Right kidney (tissue), 1 donor: ENCODE data around the gene CAPS.

Experiments used
- DNase-seq: peaks from one replicate; pipeline ENCODE4 v3.0.0-alpha.2; 2016

Gene CAPS

DNA sequence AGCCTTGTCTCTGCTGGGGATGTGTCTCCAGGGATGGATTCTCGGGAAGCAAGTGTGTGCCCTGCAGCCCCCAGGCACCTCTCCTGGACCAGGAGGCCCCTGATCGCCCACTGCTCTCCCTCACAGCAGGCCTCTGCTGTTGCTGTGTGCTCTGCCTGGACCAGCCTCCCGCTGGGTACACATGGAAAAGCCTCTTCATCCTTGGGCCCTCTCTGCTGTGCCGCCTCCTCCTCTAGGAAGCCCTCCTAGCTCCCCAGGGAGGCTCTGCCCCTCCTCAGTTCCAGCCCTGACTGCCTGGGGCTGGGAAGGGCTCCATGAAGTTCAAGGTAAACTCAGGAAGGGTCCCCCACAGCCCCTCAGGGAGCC is 22.5 kb upstream of the CAPS start:
- DNase-seq: no peak

DNA sequence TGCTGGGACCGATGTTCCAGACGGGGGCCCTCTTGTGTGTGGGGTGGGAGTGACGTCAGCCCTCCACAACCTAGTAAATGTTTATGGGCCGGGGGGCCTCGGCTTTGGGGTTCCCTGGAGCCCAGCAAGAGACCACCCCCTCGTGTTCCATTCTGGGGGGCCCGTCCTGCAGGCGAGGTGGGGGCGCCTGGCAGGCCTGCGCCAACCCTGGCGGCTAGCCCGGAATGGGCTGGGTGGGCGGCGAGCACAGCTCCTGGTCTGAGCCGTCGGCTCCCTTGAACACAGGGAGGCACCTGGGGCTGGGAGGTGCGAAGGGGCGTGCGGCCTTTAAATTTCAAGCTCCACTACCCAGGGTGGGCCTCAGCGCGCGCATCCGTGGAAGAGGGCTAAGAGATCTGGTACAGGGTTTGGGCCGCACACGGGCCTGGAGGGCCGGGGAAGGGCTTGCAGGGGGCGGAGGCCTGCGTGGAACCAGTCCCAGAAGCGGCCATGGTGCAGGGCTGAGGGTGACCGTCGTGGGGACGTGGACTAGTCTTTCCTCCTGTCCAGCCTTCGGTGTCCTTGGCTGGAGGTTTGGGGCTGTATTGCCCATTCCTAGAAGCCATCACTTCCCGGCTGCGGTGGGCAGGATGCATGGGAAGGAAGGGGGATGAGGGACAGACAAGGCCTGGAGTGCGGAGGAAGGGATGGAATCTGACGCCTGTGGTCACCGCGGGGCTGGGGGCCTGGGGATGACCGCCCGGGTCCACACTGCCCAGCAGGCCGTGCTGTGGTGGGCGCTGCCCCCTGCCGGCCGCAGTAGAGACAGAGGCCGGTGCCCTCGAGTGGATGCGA is 21.9 kb upstream of the CAPS start:
- peak; percentile 77 for DNase-seq

DNA sequence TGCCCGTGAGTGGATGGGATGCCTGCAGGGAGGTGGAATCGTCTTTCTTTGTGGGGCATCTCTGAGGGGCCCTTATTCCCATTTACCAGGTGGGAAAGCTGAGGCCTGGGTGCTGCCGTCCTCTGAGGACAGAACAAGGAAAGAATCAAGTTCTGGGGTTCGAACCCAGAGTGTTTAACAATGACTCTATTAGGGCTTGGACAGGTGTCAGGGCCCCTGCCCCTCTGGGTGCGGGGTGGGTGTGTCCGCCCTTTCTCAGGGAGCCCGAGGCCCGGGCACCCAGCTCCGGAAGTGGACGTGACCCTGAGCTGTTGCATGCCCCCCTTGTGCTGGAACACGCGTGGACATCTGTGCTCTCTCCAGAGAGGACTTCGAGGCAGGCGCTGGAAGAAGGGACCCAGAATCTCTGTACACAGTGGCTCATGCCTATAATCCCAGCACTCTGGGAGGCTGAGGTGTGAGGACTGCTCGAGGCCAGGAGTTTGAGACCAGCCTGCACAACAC is 21.2 kb upstream of the CAPS start:
- DNase-seq: no peak

DNA sequence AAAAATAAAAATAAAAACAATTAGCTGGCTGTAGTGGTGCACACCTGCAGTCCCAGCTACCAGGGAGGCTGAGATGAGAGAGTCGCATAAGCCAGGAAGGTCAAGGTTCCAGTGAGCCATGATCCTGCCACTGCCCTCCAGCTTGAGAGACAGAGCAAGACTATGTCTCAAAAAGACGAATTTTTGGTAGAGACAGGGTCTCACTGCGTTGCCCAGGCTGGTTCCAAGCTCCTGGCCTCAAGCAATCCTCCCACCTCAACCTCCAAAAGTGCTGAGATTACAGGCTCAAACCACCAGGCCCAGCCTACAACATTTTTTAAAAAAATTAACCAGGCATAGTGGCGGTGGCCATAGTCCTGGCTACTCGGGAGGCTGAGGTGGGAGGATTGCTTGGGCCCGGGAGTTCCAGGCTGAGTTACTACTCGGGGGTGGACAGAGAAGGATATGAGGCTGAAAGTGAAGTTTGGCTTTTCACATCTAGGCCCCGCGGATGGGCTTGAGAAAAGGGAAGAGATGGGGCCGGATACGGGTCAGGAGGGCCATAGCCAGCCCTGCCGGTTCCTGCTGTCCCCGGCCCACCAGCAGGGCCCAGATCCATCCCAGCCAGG is 20.7 kb upstream of the CAPS start:
- no peak for DNase-seq

DNA sequence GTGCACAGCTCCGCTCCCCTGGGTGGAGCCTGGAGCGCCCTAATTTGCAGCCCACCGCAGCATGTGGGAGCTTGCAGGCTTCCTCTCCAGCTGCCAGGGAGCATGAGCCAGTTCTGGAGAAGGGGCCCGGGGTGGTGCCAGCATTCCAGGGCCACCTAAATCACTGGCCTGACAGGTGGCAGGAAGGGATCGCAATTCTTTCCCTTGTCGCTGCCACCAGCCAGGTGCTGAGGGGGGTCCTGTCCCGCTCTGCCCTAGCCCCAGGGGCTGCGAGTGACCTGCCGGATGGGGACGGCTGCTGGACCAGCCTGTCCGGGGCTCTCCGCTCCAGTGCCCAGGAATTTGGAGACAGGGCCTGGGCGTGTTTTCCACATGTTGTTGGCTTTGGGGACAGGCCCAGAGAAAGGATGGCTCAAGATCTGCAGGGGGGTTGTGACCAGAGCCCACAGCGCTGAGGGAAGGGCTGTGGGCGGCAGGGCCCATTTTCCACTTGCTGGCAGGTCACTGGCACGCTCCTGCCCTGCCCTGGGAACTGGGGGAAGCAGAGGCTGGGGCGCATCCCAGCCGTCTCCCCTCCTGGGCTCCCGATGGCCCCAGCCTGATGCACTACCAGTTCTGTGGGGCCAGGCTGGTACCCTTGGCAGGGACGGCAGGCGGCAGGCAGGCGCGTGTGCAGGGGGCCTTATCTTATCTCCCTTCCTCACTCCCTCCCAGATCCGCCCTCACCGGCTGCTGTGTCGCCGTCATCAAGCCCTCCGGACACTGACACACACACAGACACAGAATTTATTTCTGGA is 19.9 kb upstream of the CAPS start:
- peak; percentile 61 for DNase-seq

DNA sequence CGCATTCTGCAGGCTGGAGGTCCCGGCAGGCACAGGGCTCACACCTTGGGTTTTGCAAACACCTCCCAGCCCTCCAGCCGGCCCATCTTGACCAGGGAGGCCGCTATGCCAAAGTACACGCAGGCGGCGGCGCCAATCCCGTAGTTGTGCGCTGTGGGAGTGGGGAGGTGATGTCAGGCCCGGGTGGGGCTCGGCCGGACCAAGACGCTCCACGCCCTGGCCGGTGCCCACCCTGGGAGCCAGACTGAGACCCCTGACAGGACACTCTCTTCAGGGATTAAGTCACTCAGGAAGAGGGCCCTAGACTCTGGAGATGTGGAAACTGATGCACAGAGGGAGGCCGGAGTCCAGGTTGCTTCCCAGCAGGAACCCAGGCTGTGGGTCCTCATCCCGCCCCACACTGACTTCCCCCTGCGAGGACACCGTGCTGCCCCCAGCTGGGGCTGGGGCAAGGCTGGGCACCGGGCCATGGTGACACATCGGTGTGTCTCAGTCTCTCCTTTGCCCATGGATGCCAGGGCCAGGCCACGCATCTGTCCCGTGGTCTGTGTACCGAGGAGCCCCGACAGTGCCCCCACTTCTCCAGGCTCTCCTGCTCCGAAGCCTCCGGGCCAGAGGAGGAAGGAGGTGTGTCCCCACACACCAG is 19.2 kb upstream of the CAPS start:
- no peak for DNase-seq

DNA sequence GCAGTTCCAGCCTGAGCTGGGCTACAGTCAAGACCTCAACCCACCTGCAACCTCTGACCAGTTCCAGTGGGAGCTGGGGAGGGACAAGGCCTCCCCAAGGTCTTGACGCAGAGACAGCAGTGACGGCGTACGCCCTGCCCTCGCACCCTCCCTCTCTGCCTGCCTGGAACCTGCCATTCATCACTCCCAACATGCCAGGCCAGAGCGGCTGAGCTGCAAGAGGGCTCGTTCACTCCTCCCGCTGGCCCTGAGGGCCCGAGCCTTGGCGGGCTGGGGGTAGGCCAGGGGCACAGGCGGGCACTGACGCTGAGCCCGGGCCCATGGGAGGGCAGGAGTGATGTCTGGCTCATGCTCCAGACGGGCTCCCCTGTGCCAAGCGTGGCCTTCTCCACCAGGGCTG is 18.6 kb upstream of the CAPS start:
- no peak for DNase-seq

DNA sequence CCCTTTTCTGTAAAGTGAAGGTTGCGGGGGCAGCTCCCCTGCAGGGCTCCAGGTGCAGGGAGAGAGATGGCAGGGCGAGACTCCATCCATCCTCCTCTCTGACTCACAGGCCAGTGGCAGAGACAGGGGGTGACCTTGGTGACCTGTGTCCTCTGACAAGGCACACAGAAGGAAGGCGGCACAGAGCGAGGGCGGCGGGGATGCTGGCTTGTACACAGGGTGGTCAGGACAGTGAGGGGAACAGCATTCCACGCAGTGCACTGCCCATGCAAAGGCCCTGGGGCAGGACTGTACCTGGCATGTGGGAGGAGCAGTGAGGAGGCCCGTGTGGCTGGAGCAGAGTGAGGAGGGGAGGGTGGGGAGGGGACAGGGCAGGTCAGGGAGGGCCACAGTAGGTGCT is 18.2 kb upstream of the CAPS start:
- no peak for DNase-seq

DNA sequence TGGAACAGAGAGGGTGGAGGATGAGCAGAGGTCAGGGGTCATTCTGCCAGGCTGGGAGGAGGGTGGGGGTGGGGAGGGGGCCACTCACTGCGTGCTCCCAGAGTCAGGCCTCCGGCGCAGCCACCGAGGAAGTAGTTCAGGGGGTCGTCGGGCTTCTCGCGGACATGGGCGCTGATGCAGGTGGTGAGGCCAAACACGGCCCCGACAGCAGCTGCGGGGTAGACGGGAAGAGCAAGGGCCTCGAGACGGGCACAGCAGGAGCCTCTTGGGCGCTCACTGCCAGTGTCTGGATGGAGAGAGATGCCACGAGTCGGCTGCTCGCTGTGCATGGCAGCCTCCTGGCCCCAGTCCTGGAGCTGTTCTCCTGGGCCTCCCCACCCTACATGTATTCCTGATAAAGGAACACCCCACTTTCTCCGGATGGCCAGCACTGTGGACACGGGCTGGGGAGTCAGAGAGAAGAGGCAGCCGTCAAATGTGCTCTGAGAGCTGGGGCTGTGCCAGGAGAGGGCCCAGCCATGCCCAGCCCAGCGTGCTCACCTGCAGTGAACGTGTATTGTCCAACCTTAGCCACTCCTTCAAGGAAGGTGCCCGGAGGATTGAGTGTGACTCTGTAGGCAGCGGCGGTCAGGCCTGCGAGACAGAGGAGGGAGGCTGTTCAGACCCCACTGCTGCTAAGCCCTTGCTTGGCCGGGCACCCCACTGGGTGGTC is 17.5 kb upstream of the CAPS start:
- DNase-seq: no peak

DNA sequence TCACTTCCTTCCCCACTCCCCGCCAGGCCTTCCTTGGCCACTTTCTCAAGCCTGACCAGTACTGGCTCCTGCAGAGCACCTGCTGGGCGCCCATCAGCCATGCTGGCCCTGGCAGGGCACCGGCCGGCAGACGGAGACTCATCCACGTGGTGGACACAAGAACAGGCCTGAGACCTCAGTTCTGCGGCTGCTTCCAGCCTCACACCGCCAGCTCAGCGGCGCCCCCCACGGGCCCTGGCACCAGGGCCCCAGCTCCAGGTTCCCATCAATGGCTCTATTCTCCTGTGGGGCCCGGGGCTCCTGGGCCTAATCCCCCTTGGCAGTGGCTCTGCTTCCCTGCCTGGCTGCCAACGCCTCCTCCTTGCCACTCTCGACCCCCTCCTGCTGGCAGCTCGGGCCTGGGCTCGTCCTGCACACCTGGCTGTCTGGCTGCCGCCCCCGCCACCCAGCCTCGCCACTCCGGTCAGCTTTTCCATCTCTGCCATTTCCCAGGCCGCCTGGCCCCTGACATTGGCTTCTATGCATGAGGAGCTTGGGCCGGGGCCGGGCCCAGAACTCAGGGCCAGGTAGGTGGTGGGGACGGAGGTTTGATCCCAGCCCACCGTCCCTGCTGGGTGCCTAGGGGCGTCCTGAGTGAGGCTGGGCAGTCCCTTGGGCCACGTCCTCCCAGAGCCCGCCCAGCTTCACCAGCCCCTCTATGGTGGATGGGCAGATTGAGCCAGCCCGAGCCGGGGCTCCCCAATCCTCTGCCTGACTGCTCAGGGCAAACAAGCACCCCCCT is 16.7 kb upstream of the CAPS start:
- no peak for DNase-seq

DNA sequence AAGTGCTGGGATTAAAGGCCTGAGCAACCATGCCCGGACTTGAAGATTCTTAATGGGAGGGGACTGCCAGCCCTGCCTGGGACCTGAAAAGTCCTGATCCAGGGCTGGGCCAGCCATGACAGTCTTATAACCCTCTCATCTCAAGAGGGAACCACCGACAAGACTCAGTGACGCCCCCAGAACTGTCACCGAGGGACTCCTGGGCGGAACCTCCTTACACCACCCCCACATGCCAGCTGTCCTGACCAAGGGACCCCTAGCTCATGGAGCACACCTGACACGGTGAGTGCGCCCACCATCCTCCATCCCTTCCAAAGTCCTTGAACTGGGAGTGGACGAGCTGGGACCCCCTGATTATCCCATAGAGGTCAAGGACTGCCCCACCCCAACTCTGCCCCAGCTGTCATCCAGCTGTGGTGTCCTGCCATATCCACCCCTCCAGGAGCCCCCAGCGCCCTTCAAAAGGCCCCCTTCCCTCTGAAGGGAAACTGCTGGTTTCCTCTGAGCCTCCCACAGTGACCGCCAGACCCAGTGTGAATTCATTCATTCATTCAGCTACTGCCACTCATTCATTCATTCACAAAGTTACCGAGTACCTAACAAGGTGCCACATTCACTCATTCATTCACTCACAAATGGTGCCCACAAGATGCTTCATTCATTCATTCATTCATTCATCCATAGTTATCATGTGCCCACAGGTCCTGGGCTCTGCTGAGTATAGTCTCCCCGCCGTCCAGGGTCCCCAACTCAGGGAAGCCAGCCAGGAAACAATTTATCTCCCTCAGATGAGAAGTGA is 14.1 kb upstream of the CAPS start:
- DNase-seq: no peak

DNA sequence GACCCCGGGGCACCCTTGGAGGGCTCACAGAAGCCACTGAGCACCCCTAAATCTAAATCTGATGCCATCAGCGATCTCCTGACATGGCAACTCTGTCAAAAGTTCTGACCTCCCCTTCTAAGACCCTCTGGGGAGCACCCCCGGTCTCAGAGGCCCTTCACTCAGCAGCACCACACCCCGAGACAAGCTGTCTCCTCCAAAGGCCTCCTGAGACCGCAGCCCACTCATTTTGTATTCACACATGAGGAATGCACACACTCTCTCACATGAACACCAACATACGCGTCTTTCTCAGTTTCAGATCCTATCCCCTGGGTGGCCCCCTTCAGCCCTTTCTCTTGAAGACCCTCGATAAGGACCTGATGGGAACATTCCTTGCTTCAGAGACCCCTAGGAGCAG is 13.1 kb upstream of the CAPS start:
- DNase-seq: no peak

DNA sequence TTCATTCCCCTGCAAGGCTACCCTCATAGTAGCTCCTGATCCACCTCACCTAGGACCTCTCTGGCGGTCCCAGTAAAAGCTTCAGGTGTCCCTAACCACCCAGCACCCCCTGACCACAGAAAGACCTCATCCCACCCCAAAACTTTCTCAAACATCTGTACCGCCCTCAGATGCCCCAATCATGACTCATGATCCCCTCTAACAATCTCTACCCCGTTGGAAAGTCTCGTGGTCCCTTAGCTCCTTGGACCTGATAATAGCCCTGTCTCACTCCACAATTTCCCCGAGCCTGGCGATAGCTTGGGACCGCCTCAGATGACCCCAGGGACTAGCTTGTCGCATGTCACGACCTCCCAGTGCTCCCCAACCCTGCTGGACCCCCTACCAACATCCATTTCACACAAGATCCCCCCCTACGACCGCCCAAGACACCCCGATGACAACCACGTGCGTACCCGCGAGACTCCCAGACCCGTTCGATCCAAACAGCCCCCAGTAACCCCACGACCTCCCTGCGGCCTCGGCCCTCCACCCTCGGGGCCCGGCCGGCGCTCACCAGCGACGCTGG is 10.9 kb upstream of the CAPS start:
- DNase-seq: no peak

DNA sequence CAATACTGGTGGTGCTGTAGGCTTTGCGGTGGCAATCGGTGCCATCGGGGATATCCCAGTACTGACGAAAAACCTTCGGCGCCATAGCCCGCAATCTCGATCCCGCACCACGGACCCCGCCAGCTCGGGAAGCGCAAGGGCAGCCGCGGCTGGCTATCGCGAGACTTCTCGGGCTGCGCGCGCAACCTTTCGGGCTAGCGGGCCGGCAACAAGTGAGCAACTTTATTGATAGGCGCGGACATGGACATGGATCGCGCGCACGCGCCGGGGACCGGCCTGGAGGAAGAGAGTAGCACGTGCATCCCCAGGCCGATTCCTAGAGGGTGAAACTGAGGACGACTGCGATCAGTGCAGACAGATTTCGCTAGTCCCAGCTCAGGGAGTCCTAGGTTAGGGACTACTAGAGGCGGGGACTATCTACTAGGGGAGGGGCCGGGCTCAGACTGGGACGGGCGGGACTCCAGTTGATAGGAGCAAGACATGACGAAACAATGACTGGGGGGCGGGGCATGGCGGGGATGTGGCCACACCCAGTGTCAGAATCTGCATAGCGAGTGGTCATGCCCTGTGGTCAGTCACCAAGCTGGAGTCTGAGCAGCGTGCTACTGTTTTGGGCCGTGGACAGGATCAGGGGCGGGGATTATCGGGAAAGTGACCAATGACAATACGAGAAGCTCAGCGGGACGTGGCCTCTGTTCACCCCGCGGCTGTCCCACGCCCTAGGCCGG is 10.3 kb upstream of the CAPS start, which contains the start of gene NDUFA11:
TSS of gene NDUFA11 (minus strand) at position 167 of the 728 bp plus-strand sequence. CDS start at position 85, 82 bp downstream.
- peak; percentile 98 for DNase-seq

DNA sequence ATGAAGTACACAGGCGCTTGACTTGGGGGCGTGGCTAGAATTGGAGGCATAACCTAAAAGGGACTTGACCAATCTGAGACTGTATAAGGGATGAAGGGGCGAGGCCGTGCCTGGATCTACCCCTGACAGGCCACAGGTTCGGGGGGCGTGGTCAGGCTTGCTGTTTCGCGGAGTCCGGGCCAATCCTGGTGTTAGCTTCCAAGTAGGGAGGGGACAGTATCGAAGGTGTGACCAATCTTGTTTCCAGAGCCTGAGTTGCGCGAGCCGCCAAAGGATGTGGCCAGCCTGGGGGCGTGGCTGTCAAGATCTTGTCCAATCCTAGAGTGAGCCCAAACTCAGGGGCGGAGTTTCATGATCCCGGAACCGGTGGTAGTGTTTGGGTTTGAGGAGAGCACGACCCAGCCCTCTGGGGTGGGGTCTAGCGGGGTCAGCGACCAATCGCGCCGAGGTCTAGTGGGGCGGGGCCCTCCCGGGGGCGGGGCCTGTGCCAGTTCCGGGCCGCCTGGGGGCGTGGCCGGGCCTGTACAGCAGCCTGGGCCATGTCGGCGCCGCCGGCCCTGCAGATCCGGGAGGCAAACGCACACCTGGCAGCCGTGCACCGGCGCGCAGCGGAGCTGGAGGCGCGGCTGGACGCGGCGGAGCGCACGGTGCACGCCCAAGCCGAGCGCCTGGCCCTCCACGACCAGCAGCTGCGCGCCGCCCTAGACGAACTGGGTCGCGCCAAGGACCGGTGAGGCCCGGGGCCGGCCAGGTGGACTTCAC is 9.5 kb upstream of the CAPS start, which contains the start of gene VMAC:
TSS of gene VMAC (plus strand) at position 521 of the 762 bp plus-strand sequence. CDS start at position 540, 19 bp downstream.
- peak; percentile 90 for DNase-seq

DNA sequence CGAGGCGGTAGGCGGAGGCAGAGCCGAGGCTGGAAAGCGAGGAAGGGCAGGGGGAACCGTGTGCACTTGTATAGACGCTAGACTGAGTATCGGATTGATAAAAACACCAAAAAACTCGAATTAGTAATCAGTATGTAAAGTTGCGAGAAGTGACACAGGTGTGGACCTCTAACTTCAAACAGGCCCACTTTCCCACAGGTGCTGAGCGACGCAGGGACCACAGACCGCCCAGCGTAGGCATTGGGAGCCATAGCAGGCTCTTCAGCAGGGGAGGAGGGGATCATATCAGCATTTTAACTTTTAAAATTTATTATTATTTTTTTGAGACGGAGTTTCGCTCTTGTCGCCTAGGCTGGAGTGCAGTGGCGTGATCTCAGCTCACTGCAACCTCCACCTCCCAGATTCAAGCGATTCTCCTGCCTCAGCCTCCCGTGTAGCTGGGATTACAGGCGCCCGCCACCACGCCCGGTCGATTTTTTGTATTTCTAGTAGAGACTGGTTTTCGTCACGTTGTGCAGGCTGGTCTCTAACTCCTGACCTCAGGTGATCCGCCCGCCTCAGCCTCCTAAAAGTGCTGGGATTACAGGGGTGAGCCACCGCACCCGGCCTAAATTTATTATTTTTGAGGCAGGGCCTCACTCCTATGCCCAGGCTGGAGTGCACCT is 8.8 kb upstream of the CAPS start:
- DNase-seq: no peak

DNA sequence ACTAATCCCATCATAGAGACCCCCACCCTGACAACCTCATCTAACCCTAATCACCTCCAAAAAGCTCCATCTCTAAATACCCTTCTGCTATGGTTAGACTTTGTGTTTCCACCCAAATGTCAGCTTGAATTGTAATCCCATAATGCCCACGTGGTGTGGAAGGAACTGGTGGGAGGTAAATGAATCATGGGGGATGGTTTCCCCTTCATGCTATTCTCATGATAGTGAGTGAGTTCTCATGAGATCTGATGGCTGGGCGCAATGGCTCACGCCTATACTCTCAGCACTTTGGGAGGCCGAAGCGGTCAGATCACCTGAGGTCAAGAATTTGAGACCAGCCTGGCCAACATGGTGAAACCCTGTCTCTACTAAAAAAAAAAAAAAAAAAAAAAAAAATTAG is 6.8 kb upstream of the CAPS start:
- DNase-seq: no peak
